Measurements from ENCODE around the gene MYEOV.

Gene MYEOV

DNA sequence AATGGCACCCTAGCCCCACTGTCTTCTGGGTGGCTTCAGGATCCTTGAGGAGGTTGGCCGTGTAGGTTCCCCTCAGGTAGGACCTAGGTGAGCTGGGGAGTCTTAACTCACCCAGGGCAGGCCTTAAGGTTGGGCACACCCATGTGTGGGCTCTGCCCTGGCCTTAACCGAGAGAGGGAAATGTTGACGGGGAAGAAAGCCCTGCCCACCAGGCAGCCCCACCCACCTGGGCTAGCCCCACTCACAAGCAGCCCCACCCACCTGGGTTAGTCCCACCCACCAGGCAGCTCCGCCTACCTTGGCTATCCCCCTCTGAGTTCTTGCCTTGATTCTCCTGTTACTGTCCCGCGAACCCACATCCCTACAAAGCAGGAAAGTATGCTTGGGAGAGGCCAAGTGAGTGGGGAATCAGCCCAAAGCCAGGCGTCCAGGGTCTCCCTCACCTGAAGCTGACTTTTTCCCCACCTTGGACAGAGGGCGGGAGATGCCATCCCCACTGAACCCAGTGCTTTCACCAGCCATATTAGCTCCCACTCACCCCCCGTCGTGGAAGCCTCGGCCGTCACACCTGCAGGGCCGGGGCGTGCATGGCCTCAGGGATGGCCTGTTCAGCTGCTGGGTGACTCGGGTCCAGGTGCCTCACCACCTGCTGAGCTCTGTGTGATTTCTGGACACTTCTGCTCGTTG lies at the start of gene MYEOV:
Gene MYEOV, plus strand, starts transcription at position 337 of the 687 bp plus-strand sequence. CDS start 1,200 bp downstream, outside the sequence.
- peak; percentile 56 for DNase-seq (ENCODE audit: low read depth)
- no peak within 1 kb of the TSS for H3K4me3 ChIP-seq (ENCODE audit: low read length)
- no peak for TF ChIP-seq CTCF (IDR thresholded peaks at IDR 0.05; ENCODE audit: insufficient read depth, low read depth, low read length, missing control alignments)

- no peak for DNase-seq (ENCODE audit: low read depth)
- TF ChIP-seq CTCF (IDR thresholded peaks at IDR 0.05; ENCODE audit: insufficient read depth, low read depth, low read length, missing control alignments) = no peak
- H3K4me3 ChIP-seq (ENCODE audit: low read length) = no peak overlapping the region
Measured at GRCh38 chr11:69244266-69244665, 49.7 kb upstream of the MYEOV start.

GRCh38 chr11:69245041-69245440 lies 48.9 kb upstream of the MYEOV start:
- DNase-seq (ENCODE audit: low read depth) = no peak
- TF ChIP-seq CTCF (IDR thresholded peaks at IDR 0.05; ENCODE audit: insufficient read depth, low read depth, low read length, missing control alignments) = no peak
- no peak overlapping the region for H3K4me3 ChIP-seq (ENCODE audit: low read length)

- TF ChIP-seq CTCF (IDR thresholded peaks at IDR 0.05; ENCODE audit: insufficient read depth, low read depth, low read length, missing control alignments) = no peak
- no peak overlapping the region for H3K4me3 ChIP-seq (ENCODE audit: low read length)
- no peak for DNase-seq (ENCODE audit: low read depth)
Measured at GRCh38 chr11:69245491-69246345, 48.2 kb upstream of the MYEOV start.

- no peak overlapping the region for H3K4me3 ChIP-seq (ENCODE audit: low read length)
- DNase-seq (ENCODE audit: low read depth) = peak; percentile 61
- no peak for TF ChIP-seq CTCF (IDR thresholded peaks at IDR 0.05; ENCODE audit: insufficient read depth, low read depth, low read length, missing control alignments)
Measured at GRCh38 chr11:69249311-69250185, 44.4 kb upstream of the MYEOV start.

DNA sequence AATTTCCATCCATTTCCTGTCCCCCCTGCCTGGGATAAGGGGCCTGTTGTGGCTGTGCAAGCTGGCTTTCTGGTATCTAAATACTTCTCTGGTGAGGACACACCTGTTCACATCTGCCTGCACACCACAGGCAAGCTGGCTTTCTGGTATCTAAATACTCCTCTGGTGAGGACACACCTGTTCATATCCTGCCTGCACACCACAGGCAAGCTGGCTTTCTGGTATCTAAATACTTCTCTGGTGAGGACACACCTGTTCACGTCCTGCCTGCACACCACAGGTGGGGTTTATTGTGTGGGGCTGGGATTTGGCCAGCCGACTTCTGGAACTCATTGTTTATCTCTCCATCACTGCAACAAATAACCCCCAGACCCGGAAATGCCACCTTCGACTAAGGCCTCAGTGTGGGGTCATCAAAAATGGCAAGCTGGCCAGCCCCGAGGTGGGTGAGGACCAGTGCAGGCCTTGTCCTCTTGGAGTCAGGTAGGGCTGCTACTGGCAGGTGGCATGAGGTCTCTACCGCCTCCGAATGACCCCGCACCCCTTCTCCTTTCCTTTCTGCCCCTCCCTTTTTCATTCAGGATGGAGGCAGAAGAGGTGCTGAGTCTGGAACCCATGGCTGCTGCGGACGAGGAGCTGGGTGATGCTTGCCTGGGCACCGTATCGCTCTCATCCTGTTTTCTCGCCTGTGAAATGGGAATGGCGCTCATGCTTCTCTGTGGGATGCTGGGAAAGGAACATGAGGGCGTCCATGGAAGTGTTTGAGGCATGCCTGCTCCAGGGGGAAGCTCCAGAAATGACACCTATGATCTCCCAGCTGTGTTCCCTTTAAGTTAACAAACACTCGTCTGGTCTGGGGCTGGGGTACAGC lies 43.5 kb upstream of the MYEOV start:
- no peak overlapping the region for H3K4me3 ChIP-seq (ENCODE audit: low read length)
- no peak for DNase-seq (ENCODE audit: low read depth)
- peak; percentile 3 for TF ChIP-seq CTCF (IDR thresholded peaks at IDR 0.05; ENCODE audit: insufficient read depth, low read depth, low read length, missing control alignments)
